GM15510 (cell line): ENCODE results near the gene GSG1L.

Experiments used
- POLR2A ChIP-seq: IDR thresholded peaks from 3 replicates; pipeline ENCODE4 v1.6.1; 2011; ENCODE audit warnings: borderline replicate concordance; ENCODE audit not compliant: insufficient read length; ENCODE audit errors: extremely low read depth

GSG1L gene

DNA sequence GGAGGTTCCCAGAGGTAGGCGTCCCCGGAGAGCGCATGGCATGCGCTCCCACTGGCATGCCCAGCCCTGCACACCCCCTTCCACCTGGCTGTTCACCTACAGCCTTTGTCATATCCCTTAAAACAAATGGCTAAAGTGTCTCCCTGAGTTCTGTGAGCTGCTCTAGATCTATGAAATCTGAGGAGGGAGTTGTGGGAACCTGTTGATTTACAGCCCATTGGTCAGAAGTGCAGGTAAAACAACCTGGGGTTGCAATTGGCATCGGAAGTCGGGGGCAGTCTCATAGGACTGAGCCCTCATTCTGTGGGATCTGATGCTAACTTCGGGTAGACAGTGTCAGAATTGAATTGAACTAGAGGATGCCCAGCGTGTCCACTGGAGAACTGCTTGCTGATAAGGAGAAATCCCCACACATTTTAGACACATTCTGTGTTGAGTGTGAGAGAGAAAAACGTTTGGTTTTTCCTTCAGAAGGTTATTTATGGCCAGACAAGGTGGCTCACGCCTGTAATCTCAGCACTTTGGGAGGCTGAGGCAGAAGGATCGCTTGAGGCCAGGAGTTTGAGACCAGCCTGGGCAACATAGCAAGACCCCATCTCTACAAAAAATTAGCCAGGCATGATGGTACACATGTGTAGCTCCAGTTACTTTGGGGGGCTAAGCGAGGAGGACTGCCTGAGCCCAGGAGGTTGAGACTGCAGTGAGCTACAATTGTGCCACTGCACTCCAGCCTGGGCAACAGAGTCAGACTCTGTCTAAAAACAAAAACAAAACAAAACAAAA lies 22.1 kb upstream of the GSG1L start:
- no peak for TF ChIP-seq POLR2A

DNA sequence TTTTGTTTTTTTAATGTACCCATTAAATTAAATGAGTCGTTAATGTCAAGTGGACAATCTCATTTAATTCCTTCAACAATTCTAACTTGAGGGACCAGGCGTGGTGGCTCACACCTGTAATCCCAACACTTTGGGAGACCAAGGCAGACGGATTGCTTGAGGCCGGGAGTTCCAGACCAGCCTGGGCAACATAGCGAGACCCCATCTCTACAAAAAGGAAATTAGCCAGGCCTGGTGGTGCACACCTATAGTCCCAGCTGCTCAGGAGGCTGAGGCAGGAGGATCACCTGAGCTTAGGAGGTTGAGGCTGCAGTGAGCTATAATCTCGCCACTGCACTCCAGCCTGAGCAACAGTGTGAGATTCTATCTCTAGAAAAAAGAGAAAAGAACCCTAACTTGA lies 20.7 kb upstream of the GSG1L start:
- no peak for TF ChIP-seq POLR2A

DNA sequence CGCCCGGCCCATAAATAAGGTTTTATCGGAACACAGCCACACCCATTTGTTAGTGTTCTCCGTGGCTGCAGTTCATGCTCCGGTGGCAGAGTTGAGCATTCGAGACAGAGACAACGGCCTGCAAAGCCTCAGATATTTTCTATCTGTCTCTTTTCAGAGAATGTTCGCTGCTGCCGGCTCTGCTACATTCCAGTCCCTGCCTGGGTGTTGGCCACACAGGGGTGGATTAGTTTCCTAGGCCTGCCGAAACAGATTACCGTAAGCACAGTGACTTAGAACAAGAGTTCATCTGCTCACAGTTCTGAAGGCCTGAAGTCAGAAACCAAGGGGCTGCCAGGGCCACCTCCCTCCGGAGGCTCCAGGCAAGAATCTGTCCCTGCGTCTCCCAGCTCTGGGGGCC lies 19.1 kb upstream of the GSG1L start:
- no peak for TF ChIP-seq POLR2A

DNA sequence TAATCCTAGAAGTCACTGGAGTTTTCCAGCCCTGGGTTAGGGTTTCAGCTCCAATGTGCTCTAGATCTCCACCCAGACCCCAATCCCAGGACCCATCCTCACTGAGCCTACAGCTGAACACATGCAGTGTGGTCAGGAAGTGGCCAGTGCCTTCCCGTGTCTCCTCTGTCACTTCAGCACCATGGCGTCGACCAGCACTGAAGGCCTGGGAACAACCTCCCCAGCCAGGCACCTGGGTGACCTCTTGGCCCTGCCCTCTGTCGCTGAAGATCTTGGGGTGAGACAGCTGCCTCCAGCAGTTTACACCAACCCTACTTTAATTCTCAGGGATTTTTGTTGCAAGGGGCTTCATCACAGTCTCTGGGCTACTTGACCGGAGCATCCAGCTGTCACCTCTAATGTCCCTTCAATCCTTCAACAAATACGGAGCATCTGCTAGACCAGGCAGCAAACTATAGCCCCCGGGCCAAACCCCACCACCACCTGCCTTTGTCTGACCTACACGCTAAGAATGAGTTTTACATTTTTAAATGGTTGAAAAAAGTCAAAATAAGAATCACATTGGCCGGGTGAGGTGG lies 18.0 kb upstream of the GSG1L start:
- TF ChIP-seq POLR2A = no peak

DNA sequence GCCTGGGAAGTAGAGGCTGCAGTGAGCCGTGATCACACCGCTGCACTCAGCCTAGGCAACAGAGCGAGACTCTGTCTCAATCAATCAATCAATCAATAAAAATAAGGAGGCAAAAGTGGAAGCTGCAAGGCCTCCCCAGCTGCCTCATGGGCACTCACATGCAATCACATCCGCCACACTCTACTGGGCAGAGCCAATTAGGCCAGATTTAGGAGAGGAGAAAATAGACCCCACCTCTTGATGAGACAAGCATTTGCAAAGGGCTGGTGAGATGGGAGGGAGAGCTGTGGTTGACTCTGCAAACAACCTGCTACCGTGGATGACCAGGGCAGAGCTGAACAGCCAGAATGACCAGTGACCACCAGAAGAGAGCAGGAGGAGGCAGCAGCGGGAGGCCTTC lies 14.7 kb upstream of the GSG1L start:
- TF ChIP-seq POLR2A = no peak

DNA sequence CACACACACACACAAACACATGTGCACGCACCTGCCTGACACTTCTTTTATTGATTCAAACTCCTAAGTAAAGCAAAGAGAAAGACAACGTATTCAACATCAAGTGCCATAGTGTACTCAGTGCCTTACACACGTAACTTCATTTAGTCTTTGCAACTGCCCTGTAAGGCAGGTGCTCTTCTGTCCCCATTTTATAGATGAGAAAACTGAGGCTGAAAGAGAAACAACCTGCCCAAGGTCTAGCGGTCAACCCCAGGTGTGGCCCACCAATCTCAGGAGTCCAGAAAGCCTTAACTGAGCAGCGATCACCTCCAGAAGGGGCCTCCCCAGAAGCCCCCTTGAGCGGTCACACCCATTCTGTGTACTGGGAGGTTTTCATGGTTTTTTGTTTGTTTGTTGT lies 10.3 kb upstream of the GSG1L start:
- no peak for TF ChIP-seq POLR2A

DNA sequence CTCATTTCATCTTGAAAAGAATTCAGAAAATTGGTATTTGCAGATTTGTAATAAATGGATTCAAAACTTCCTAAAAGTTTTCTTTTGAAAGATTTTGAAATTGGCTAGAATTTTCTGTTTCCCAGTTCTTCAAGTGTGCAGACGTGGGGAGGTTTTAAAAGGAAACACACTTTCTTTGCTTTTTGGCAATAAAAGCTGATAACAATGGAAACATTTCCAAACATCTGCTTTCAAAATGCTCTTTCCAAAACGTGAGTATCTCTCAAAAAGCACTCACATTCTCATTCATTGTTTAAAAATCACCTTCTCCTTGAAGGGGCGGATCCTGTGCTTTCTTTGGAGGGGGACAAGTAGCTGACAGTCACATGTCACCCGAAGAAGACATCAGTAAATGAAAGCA lies 8.6 kb upstream of the GSG1L start:
- TF ChIP-seq POLR2A = no peak

DNA sequence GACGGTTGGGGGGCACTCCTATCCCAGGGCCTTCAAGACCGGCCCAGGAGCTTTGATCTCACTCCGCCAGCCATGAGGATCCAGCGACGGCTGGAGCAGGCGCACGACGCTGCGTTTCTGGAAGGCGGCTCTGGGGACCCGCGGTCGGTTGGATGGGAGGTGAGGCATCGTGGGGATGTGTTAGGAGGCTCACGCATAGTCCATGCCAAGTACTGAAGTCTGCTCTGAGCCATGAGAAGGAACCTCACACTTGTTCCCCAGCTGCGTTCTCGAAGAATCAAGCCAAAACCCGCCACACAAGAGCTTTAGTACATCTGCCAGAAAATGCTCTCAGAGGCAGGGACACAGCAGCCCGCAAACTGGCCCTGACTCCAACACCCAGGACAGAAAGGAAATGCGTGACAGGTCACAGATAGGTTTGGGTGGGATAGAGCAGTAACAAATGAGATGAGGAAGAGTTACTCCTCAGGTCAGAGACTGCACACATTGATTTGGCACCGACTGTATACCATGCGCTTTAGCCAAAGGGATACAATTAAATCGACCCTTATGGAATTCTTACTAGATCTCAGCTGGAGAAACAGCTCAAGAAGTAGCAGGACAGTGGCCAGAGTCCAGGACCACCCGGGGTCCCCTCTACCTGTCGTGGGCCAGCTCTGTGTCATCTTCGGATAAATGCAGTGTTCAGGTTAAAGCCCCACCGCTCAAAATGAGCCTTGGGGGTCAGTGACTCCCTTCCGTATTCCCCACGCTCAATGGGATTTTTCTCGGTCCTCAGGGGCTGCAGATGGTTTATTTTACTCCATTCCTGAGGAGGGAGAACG lies 6.7 kb upstream of the GSG1L start:
- TF ChIP-seq POLR2A = no peak

DNA sequence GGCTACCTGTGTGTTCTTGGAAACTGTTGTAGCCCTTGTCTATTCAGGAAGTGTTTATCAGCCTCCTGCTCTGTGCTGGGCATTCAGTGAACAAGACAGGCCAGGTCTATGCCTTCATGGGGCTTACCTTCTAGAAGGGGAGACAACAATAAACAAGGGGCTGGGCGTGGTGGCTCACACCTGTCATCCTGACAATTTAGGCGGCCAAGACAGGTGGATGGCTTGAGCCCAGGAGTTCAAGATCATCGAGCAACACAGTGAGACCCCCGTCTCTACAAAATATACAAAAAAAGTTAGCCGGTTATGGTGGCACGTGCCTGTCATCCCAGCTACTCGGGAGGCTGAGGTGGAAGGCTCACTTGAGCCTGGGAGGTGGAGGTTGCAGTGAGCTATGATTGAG lies 5.5 kb upstream of the GSG1L start:
- no peak for TF ChIP-seq POLR2A

DNA sequence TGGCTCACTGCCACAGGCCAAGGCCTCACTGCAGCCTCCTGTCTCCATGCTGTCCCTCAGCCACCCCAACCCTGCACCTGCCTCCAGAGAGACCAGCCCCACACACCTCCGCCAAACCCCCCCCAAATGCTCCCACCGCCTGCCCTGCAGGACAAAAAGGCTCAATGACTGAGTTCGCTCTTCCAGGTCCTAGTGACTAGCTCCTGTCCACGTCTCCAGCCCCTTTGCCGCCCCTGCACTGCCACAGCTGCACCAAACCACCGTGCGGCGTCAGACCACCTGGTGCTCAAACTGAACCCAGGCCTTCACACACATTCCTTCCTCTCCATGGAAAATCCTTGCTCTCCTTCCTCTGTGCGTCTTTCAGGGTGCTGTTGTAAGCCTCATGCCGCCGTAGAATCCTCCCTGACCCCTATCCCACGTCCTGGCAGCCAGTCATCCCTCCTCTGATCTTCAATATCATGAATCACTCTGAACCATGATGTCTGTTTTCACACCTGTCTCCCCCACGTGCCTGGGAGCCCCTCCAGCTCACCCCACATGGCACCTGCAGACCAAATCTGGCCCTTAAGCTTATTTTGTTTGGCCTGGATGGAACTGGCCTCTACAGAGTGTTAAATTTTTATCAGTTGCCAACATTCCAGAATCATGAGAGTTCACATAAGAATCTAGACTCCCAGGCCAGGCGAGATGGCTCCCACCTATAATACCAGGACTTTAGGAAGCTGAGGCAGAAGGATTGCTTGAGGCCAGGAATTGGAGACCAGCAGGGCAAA lies 4.3 kb upstream of the GSG1L start:
- no peak for TF ChIP-seq POLR2A

DNA sequence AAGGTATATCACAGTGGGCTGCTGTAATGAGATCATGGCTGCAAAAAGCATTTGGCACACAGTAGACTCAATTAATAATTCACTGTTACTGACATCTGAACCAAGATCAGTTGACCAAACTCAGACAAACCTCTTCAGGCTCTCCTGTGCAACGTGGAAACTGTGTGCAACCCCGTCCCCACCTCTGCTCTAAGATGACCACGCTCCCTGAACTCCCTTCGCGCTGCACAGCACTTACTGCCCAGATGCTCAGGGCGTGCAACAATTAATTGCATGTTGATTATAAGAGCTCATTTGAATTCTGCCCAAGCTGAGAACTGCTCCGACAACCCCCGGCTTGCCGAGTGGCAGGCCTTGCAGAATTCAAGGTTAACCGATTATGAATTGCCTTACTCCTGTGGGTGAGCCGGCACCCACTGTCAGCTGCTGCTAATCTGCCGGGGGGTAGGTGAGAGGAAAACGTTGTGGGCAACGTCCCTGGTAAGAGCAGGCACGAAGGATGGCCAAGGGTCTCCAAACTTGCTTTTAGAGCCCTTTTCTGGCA lies 1.3 kb upstream of the GSG1L start:
- TF ChIP-seq POLR2A = no peak

DNA sequence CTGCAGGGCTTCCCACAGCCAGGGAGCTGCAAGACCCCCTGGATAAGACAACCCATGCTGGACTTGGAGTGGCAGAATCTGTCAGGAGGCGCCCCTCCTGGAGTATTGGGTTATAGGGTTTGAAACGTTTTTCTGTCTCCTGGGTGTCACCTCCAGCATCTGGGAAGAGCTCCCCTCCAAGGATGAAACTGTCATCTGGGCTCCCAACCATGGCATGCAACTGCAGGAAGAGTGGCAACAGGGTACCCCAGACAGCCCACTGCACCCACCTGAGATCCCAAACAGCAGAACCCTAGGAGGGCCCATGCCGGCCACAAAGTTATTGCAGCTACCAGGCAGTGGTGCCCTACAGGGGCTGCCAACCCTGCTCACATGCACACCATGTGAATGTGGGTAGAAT lies 636 bp upstream of the GSG1L start:
- TF ChIP-seq POLR2A = no peak

DNA sequence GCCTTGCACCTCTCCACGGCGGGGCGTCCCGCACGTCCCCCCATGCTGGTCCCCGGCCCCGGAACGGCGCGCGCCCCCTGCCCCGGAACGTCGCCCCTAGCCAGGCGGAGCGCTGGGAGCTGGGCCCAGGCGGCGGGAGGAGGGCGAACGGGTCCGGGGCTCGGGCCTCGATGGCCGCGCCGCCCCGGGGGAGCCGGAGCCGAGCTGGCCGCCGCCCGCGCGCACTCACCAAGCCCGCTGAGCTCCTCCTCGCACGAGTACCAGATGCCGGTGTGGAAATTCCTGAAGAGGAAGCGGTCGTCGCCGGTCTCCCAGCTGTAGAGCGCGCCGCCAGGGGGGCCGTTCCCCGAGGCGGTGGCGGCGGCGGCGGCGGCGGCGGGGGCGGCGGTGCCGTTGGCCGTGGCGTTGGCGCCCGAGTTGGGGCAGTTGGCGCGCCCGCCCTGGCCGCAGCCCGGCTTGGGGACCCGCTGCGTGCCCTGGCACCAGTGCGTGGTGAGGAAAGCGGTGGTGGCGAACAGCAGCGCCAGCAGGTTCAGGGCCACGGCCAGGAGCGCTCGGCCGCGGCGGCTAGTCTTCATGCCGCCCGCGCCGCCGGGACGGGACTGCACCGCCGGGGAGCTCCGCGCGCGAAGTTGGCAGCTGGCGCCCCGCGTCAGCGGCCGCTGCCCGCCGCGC lies 530 bp downstream of the GSG1L start:
- TF ChIP-seq POLR2A = no peak

DNA sequence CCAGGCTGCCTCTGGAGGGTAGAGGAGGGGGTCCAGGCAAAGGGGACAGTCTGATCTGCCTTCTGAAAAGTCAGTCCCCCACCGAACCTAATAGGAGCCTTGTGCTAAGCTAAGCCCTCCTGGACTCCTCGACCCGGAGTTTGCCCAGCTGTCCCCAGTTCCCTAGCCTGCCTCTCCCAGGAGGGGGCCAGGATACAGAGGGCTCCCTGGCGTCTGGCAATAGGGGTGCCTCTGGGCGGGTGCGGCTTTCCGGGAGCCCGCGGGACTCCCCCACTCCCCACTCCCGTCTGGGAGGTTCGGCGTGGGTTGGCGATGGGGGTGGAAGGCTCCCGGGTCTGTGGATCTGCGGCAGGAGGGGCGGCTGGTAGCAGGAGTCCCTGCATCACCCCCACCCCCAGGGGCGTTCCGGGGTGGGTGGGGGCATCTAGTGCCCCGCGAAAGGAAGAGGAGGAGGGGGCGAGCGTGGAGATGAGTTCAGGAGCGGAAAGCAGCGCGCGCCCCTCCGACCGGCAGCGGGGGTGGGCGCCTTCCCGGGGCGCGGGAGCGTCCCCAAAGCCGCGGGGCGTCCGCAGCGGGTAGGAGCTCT lies 1.2 kb downstream of the GSG1L start:
- no peak for TF ChIP-seq POLR2A
